SK-N-SH (cell line): ENCODE data around the gene C12orf42. TPM values are rescaled to one million over a fixed set of nuclear protein-coding genes. Genes with fewer than 3 reads are reported as not detected.
"Not testable (repeated sequence)": the region's sequence is repeated elsewhere in the genome, so short reads cannot be mapped to it uniquely, and the experiment has no call there.

Experiments
- CTCF ChIA-PET: fragments of 300-600, 350-600 bp; formaldehyde crosslinking; extraction: SDS; loops from one replicate; lab custom pipeline; 2021; lab: Yijun Ruan, JAX
- POLR2A ChIA-PET: fragments of 350-600 bp; sonication (Branson Sonifier 250); formaldehyde crosslinking; extraction: SDS; loops from one replicate; lab custom pipeline; 2020; ENCODE audit warnings: antibody characterized with exemption, inconsistent platforms; lab: Yijun Ruan, JAX
- DNase-seq: peaks from one replicate; pipeline ENCODE4 v3.0.0; 2012
- H2AFZ ChIP-seq: fragments of 200-600 bp; sonication (generic); 2 replicates; pipeline ENCODE4 v1.8.1; 2016; ENCODE audit warnings: antibody characterized with exemption, mild to moderate bottlenecking, low read depth
- H3F3A ChIP-seq: fragments of 200-600 bp; sonication (generic); replicated peaks from 2 replicates; pipeline ENCODE3; 2016; ENCODE audit warnings: antibody characterized with exemption, mild to moderate bottlenecking; ENCODE audit not compliant: insufficient read depth
- H3K27ac ChIP-seq, 2 experiments: fragments of 200-500 bp in 1 of 2; fragments of 200-600 bp in 1 of 2; sonication (Bioruptor generic) in 1 of 2; sonication (generic), shearing (Covaris generic) in 1 of 2; 2 replicates each; pipeline versions ENCODE4 v1.5.1 to v1.6.1; 2014 to 2016; ENCODE audit warnings: low read depth in 2 of 2, inconsistent platforms in 1 of 2, low read length in 1 of 2, mild to moderate bottlenecking in 1 of 2, mixed read lengths in 1 of 2
- H3K27me3 ChIP-seq: fragments of 200-600 bp; sonication (generic), shearing (Covaris generic); 2 replicates; pipeline ENCODE4 v1.6.1; 2016; ENCODE audit warnings: mixed run types; ENCODE audit not compliant: insufficient read depth
- H3K36me3 ChIP-seq, 2 experiments: fragments of 200-500 bp in 1 of 2; fragments of 200-600 bp in 1 of 2; sonication (Bioruptor generic) in 1 of 2; sonication (generic) in 1 of 2; replicated peaks in 1 of 2; 2 replicates each; pipeline versions ENCODE3 to v1.5.1; 2014 to 2016; ENCODE audit warnings: low read length in 1 of 2, mild to moderate bottlenecking in 1 of 2; ENCODE audit not compliant: insufficient read depth in 2 of 2, control insufficient read depth in 1 of 2
- H3K4me1 ChIP-seq, 2 experiments: fragments of 200-500 bp in 1 of 2; fragments of 200-600 bp in 1 of 2; sonication (Bioruptor generic) in 1 of 2; sonication (generic), shearing (Covaris generic) in 1 of 2; 2 replicates each; pipeline versions ENCODE4 v1.5.1 to v1.6.1; 2014 to 2016; ENCODE audit warnings: low read depth in 1 of 2, low read length in 1 of 2, mixed run types in 1 of 2; ENCODE audit not compliant: insufficient read depth in 2 of 2, control insufficient read depth in 1 of 2
- H3K4me2 ChIP-seq: fragments of 200-600 bp; sonication (generic), shearing (Covaris generic); 2 replicates; pipeline ENCODE4 v1.6.1; 2017; ENCODE audit warnings: mixed run types
- H3K4me3 ChIP-seq, 2 experiments: fragments of 200-500 bp in 1 of 2; fragments of 200-600 bp in 1 of 2; sonication (Bioruptor generic) in 1 of 2; sonication (generic), shearing (Covaris generic) in 1 of 2; 2 replicates each; pipeline versions ENCODE4 v1.5.1 to v1.8.1; 2014 to 2016; ENCODE audit warnings: low read depth in 2 of 2, inconsistent platforms in 1 of 2, low read length in 1 of 2, mild to moderate bottlenecking in 1 of 2, mixed read lengths in 1 of 2, moderate library complexity in 1 of 2
- H3K79me2 ChIP-seq: fragments of 200-600 bp; sonication (generic); 2 replicates; pipeline ENCODE4 v1.8.1; 2017; ENCODE audit warnings: mild to moderate bottlenecking; ENCODE audit not compliant: insufficient read depth
- H3K9ac ChIP-seq: fragments of 200-600 bp; sonication (generic); 2 replicates; pipeline ENCODE4 v1.6.1; 2017; ENCODE audit warnings: mixed run types
- H3K9me2 ChIP-seq: fragments of 200-600 bp; sonication (generic); 2 replicates; pipeline ENCODE4 v1.6.1; 2017; ENCODE audit warnings: mixed run types
- H3K9me3 ChIP-seq: fragments of 200-600 bp; sonication (generic); 2 replicates; pipeline ENCODE4 v1.6.1; 2017; ENCODE audit warnings: mixed run types, mild to moderate bottlenecking, moderate library complexity
- H4K20me1 ChIP-seq: fragments of 200-600 bp; sonication (generic); 2 replicates; pipeline ENCODE4 v1.6.1; 2017; ENCODE audit warnings: mild to moderate bottlenecking, mixed run types; ENCODE audit not compliant: insufficient read depth
- ELF1 ChIP-seq: IDR thresholded peaks from 2 replicates; pipeline ENCODE4 v1.4.0; 2012
- JUND ChIP-seq: IDR thresholded peaks from 2 replicates; pipeline ENCODE4 v1.4.0; 2012
- MXI1 ChIP-seq: IDR thresholded peaks from 2 replicates; pipeline ENCODE4 v1.6.1; 2012; ENCODE audit warnings: mild to moderate bottlenecking, low read depth, low read length, improper control_type of control experiment
- RAD21 ChIP-seq: IDR thresholded peaks from 2 replicates; pipeline ENCODE4 v1.6.1; 2012; ENCODE audit warnings: mild to moderate bottlenecking, low read length
- SMC3 ChIP-seq: IDR thresholded peaks from 2 replicates; pipeline ENCODE4 v1.6.1; 2012; ENCODE audit warnings: low read depth, low read length, improper control_type of control experiment
- TAF1 ChIP-seq: IDR thresholded peaks from 2 replicates; pipeline ENCODE4 v1.6.1; 2012; ENCODE audit warnings: low read depth, mild to moderate bottlenecking, low read length, moderate library complexity, borderline replicate concordance
- TCF12 ChIP-seq: IDR thresholded peaks from 2 replicates; pipeline ENCODE4 v1.4.0; 2012
- WGBS: methylation state at CpG from one replicate; pipeline ENCODE4 v1.1.6; 2017; ENCODE audit warnings: low lambda C conversion rate; 5-methylcytosine and 5-hydroxymethylcytosine counted together
- polyA plus RNA-seq, 3 experiments: library from polyadenylated mRNA; depleted of rRNA; stranded (reverse); fragments of >200 nt; gene quantifications; 2 replicates each; pipeline ENCODE4 v1.2.3, GENCODE V29; 2012
- TF ChIP-seq, protein P1 (sequence below): IDR thresholded peaks from 2 replicates; pipeline ENCODE4 v1.4.0; 2012; ENCODE audit warnings: low read depth, borderline replicate concordance
- TF ChIP-seq, protein P2 (sequence below): fragments of 150-350 bp; IDR thresholded peaks from 2 replicates; pipeline ENCODE4 v1.6.1; 2016; ENCODE audit warnings: mild to moderate bottlenecking, low read depth, low read length
- TF ChIP-seq, protein P3 (sequence below): IDR thresholded peaks from 2 replicates; pipeline ENCODE4 v1.4.0; 2012; ENCODE audit warnings: low read depth

The C12orf42 gene
- polyA plus RNA-seq, 1 of the 3 experiments (the other 2 are of a cell fraction), result not detected

DNA sequence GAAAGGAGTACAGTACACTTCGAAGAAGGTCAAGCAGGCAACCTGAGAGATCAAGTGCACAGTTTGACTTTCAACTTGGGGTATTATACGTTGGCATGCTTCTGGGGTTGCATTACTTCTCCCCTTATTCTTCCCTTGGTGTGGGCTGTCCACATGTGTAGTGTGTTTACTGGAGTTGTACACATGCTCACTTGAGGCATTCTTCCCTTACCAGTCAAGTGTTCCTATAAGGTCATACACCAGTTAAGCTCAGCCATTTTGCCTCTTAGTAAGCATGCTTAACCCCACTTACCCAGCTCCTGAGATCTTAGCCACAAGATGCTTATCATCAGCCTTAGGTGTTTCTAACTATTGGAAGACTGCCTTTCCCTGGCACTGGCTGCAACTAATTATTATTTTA, 63.8 kb downstream of the C12orf42 start (continued):
- TF ChIP-seq, protein P1, sequence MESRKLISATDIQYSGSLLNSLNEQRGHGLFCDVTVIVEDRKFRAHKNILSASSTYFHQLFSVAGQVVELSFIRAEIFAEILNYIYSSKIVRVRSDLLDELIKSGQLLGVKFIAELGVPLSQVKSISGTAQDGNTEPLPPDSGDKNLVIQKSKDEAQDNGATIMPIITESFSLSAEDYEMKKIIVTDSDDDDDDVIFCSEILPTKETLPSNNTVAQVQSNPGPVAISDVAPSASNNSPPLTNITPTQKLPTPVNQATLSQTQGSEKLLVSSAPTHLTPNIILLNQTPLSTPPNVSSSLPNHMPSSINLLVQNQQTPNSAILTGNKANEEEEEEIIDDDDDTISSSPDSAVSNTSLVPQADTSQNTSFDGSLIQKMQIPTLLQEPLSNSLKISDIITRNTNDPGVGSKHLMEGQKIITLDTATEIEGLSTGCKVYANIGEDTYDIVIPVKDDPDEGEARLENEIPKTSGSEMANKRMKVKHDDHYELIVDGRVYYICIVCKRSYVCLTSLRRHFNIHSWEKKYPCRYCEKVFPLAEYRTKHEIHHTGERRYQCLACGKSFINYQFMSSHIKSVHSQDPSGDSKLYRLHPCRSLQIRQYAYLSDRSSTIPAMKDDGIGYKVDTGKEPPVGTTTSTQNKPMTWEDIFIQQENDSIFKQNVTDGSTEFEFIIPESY, result no peak
- TF ChIP-seq, protein P2, sequence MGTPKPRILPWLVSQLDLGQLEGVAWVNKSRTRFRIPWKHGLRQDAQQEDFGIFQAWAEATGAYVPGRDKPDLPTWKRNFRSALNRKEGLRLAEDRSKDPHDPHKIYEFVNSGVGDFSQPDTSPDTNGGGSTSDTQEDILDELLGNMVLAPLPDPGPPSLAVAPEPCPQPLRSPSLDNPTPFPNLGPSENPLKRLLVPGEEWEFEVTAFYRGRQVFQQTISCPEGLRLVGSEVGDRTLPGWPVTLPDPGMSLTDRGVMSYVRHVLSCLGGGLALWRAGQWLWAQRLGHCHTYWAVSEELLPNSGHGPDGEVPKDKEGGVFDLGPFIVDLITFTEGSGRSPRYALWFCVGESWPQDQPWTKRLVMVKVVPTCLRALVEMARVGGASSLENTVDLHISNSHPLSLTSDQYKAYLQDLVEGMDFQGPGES, result no peak
- TF ChIP-seq TCF12, result no peak
- TF ChIP-seq, protein P3, sequence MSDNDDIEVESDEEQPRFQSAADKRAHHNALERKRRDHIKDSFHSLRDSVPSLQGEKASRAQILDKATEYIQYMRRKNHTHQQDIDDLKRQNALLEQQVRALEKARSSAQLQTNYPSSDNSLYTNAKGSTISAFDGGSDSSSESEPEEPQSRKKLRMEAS, result no peak
- no peak for TF ChIP-seq ELF1
- TF ChIP-seq RAD21, result no peak
- TF ChIP-seq MXI1, result no peak
- TF ChIP-seq SMC3, result no peak
- no peak for TF ChIP-seq JUND

DNA sequence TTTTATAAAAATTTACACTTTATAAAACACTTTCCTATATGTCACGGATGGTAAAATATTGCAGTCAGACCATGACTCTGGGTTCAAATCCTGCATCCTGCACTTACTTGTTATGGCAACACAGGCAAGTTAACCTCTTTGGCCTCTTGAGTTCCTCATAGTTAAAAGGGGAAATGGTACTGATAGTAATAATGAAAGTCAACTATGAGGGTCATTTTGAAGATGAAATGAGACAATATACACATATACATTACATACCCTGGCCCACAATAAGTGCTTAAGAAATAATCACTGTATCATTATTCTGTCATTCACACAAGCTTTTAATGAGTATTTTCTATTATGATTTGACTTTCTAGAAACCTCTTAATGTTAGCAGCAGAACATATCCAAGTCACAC, 64.4 kb downstream of the C12orf42 start:
- H2AFZ ChIP-seq, result no peak overlapping the region
- CTCF ChIA-PET, result no interaction called here

DNA sequence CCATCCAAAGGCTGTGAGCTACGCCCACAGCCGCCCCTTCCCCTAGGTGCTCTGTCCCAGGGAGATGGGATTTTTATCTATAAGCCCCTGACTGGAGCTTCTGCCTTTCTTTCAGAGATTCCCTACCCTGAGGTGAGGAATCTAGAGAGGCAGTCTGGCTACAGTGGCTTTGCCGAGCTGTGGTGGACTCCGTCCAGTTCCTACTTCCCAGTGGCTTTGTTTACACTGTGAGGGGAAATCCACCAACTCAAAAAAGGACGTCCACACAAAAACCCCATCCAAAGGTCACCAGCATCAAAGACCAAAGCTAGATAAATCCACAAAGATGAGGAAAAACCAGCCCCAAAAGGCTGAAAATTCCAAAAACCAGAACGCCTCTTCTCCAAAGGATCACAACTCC, 70.1 kb downstream of the C12orf42 start:
- H3K4me2 ChIP-seq, H3K4me1 ChIP-seq, H3K9me3 ChIP-seq, H3K9ac ChIP-seq, DNase-seq, H4K20me1 ChIP-seq, H3K79me2 ChIP-seq, POLR2A ChIA-PET, H3F3A ChIP-seq, CTCF ChIA-PET, H3K27ac ChIP-seq, H3K36me3 ChIP-seq, H3K4me3 ChIP-seq, H3K9me2 ChIP-seq, H3K27me3 ChIP-seq, H2AFZ ChIP-seq: not testable (repeated sequence)
- 47% methylated on average over 6 of the region's 6 CpGs for WGBS

More for the DNA sequence above, 64.4 kb downstream of the C12orf42 start:
- H3F3A ChIP-seq, result no peaks in the 10 kb centered on the region
- H3K4me1 ChIP-seq, result no peaks in the 10 kb centered on the region
- H3K27me3 ChIP-seq, result no peaks in the 10 kb centered on the region
- no peak overlapping the region for H3K4me3 ChIP-seq
- DNase-seq, result no peak
- H3K36me3 ChIP-seq, result no peaks in the 10 kb centered on the region
- no peak for TF ChIP-seq TAF1
- TF ChIP-seq, all 33 proteins: peak for 0
- Histone ChIP-seq H3K79me2 (no peaks in the 10 kb centered on the region), H4K20me1 (no peaks in the 10 kb centered on the region), H3K4me2 (no peak overlapping the region), H3K9me2 (no peaks in the 10 kb centered on the region), H3K9ac (no peak overlapping the region), H3K9me3 (no peaks in the 10 kb centered on the region), H3K27ac (no peak overlapping the region)
- WGBS, result 78% methylated on average over 1 of the region's 1 CpG
- POLR2A ChIA-PET, result no interaction called here

DNA sequence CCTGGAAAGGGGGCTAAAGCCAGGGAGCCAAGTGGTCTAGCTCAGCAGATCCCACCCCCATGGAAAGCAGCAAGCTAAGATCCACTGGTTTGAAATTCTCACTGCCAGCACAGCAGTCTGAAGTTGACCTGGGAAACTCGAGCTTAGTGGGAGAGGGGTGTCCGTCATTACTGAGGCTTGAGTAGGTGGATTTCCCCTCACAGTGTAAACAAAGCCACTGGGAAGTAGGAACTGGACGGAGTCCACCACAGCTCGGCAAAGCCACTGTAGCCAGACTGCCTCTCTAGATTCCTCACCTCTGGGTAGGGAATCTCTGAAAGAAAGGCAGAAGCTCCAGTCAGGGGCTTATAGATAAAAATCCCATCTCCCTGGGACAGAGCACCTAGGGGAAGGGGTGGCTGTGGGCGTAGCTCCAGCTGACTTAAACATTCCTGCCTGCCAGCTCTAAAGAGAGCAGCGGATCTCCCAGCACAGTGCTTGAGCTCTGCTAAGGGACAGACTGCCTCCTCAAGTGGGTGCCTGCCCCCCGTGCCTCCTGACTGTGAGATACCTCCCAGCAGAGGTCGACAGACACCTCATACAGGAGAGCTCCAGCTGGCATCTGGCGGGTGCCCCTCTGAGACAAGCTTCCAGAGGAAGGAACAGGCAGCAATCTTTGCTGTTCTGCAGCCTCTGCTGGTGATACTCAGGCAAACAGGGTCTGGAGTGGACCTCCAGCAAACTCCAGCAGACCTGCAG, 70.8 kb downstream of the C12orf42 start:
- H3K27me3 ChIP-seq, H3F3A ChIP-seq, H3K9me2 ChIP-seq, H3K27ac ChIP-seq, POLR2A ChIA-PET, H3K4me3 ChIP-seq, H4K20me1 ChIP-seq, DNase-seq, H3K4me1 ChIP-seq, H3K36me3 ChIP-seq, H3K79me2 ChIP-seq, H3K9ac ChIP-seq, H3K4me2 ChIP-seq, H2AFZ ChIP-seq, H3K9me3 ChIP-seq: not testable (repeated sequence)
- CTCF ChIA-PET, result interaction anchor here (1.7 kb wide), 1 partner anchor 476 kb away, joined by 4 read pairs; no protein-coding TSS in a partner anchor
- 41% methylated on average over 3 of the region's 9 CpGs for WGBS
